ENCODE data around the gene EGF.
A peak's percentile ranks its signal among the peaks of the same experiment; 100 is the strongest.

EGF gene

DNA sequence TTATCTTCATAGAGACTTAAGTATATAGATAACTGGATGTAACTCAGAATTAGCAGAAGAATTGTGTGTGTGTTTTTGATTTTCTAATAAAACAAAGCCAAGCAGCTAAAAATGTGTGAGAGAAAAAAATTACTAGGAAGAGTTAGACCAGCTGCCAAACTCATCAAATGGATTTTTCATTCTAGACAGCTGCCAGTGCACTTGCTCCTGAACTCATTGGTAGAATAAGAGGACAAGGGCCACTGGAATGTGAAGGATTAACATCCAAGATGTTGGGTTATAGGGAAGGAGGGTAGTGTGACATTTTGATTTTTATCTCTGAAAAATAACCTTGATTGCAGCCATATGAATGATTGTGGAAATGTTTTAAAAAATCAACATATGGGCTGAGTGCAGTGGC lies 49.7 kb downstream of the EGF start:
- no peak for DNase-seq (ENCODE audit: low spot score)

DNA sequence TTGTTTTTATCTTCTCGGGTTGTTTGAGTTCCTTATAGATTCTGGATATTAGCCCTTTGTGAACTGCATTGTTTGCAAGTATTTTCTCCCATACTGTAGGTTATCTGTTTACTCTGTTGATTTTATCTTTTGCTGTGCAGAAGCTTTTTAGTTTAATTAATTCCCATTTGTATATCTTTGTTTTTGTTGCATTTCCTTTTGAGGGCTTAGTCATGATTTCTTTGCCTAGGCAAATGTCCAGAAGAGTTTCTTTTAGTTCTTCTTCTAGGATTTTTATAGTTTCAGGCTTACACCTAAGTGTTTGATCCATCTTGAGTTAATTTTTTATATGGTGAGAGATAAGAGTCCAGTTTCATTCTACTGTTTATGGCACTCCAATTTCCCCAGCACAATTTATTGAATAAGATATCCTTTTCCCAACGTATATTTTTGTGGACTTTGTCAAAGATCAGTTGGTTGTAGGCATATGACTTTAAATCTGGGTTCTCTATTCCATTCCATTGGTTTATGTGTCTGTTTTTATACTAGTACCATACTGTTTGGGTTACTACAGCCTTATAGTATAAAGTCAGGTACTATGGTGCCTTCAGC lies 54.3 kb downstream of the EGF start:
- no peak for DNase-seq (ENCODE audit: low spot score)

DNA sequence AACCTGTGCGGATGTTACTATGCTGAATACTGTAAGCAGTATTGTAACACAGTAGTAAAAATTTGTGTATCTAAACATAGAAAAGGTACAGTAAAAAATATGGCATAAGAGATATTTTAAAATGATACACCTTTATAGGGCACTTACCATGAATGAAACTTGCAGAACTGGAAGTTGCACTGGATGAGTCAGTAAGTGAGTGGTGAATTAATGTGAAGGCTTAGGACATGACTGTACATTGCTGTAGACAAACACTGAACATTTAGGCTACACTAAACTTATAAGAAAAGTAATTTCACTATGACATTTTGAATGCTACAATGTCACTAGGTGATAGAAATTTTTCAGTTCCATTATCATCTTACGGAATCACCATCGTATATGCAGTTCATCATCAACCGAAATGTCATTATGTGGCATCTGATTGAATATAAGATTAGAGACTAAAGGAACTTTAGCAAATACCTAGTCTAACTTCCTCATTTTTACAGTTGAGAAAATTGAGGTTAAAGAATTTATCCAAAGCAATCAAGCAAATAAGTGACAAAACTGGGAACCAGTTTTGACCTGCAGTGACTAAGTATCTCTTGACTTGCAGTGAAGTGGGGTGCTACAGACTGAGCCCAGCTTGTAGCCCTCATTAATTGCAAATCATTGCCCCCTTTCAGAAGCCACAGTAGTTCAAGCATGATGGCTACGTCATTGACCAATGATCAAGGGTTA lies 55.3 kb downstream of the EGF start:
- no peak for DNase-seq (ENCODE audit: low spot score)

DNA sequence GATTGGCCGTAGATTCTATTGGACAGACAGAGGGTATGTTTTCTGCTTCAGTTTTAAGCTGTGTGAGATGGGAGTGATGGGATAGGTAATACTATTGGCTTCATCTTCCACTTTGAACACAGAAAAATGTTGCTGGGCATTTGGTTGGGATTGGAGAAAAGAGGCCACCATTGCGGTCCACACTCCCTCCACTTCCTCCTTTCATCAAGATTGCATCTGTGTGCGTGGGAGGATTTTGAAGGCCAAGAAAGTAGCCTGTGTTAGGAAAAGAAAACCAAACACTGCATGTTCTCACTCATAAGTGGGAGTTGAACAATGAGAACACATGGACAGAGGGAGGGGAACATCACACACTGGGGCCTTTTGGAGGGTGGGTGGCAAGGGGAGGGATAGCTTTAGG lies 56.4 kb downstream of the EGF start:
- DNase-seq (ENCODE audit: low spot score): no peak

DNA sequence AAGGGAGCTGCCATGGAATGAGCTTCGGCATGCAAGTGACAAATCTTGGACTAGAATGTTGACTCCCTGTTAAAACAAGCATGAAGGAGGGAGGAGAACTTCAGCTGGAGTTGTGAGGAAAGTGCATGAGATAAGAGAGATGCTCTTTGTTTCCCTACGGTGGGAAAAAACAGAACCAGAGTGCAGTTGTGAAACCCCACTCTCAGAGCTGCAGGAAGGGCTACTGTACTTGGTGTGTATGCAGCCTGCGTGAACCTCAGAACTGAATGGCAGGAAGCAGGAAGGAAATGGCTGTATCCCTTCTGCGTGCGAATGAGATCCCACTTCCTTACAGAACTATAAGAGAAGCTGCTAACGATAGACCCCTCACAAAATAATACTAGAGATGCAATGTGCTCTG lies 57.2 kb downstream of the EGF start:
- no peak for DNase-seq (ENCODE audit: low spot score)

DNA sequence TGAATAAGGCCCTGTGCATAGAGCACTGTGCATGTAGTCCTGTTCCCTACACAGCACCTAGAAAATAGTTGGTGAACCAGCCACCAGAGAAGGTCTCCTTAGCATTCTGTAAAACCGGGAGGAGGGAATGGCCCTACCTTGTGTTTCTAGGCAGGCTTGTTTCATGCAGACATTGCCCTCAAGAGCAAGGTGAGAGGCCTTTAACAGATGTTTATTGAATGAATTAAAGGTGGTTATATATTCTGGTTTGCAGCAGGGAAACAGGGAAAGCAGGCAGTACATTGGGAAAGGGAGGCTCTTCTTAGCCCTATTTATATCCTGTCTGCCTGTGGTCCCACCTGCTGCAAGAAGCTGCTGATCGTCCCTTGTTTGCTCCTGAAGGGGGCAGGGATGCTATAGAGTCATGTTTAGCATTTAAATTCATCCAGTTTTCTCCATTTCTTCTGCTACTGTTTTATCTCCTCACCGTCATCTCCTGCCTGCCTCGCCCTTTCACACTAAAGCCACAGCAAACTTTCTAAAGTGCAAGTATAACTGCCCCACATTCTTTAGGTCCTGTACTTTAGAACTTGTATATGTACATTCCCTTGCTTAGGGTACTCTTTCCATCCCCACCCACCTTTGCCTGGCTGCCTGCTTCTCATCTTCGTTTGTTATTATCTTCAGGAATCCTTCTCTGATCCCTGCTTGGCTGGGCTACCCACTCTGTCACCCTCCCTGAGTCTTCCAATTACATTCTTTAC lies 60.3 kb downstream of the EGF start:
- DNase-seq (ENCODE audit: low spot score): no peak

DNA sequence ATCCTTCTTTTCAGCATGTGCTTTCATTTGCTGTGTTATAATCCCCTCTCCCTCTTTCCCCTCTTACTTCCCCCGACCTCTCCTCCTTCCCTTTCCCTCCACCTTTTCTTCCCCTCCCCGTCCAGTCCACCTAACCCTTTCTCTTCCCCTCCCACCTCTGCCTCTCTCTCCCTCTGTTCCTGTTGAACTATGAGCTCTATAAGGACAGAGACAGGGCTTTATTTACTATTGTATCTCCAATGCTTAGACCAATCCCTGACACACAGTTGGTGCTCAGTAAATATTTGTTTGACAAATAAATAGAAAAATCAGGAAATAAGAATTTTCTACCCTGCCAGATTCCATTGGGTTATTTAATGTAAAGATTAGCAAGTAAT lies 60.8 kb downstream of the EGF start:
- DNase-seq (ENCODE audit: low spot score): no peak

DNA sequence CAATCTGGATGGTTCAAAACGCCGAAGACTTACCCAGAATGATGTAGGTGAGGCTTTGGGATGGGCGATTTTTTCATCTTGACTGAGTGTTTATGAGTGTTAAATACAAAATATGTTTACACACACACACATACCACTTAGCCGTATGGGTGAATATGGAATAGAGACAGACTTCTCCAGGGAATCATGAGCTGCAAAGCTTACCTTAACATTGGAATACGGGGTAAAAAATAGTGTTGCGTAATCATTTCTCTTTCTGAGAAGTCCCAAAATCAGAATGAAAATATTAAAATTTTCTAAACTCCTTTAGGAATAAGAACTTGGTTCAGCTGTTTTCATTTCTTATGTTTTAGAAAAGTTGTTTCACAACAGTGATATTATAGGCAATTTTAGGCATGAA lies 63.5 kb downstream of the EGF start:
- no peak for DNase-seq (ENCODE audit: low spot score)

DNA sequence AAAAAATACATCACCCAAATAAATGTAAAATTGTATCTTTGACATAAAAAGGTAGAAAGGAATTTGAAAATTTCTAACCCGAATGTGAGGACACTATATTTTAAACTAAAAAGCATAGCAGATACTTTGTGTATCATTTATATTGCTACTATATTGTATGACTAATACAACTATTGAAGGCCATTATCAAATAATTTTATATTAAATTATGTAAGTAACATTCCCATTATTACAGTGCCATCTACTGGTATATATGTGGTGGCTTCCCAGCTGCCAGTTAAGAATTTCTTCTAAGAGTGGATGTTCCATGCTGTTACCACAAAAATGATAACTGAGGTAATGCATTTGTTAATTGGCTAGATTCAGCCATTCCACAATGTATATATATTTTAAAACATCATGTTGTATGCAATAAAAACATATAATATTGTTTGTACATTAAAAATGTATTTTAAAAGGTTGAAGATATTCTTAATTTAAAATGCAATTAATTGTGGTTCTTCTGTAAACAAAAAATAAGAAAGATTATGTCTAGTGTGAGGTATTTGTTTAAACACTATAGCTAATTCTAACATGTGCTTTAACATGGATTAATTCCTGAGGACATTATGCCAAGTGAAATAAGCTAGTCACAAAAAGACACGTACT lies 65.3 kb downstream of the EGF start:
- peak; percentile 63 for DNase-seq (ENCODE audit: low spot score)

DNA sequence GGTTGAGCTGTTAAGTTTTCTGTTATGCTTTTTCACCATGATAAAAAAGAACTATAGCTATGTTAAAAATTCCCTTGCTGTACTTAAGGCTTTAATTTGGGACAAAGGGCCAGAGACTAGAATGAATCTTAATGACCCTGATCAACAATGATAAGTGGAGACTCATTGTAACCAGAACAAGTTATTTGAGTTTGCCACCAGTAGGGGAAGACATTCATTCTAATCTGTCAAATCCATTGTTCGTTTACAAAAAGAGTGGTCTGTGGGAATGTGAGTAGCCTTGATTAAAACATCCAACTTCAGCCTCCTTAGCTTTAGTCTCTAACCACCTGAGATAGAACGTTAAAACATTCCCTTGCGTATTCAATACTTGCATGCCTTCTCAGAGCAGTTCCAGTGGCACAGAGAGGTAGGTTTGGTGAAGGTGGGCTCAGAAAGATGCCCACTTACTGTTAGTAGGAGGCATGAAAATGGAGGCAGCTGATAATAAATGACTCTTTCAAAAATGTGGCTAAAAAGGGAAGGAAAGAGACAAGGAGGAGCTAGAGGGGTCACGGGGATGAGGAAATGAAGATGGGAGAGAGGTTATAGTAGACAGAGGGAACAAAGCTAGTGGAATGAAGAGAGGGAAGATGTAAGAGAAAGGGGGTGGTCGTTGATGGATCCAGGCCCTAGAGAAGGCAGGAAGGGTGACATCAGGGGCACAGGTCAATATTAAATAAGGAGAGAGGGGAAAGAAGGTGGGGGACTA lies 66.2 kb downstream of the EGF start:
- DNase-seq (ENCODE audit: low spot score): no peak

DNA sequence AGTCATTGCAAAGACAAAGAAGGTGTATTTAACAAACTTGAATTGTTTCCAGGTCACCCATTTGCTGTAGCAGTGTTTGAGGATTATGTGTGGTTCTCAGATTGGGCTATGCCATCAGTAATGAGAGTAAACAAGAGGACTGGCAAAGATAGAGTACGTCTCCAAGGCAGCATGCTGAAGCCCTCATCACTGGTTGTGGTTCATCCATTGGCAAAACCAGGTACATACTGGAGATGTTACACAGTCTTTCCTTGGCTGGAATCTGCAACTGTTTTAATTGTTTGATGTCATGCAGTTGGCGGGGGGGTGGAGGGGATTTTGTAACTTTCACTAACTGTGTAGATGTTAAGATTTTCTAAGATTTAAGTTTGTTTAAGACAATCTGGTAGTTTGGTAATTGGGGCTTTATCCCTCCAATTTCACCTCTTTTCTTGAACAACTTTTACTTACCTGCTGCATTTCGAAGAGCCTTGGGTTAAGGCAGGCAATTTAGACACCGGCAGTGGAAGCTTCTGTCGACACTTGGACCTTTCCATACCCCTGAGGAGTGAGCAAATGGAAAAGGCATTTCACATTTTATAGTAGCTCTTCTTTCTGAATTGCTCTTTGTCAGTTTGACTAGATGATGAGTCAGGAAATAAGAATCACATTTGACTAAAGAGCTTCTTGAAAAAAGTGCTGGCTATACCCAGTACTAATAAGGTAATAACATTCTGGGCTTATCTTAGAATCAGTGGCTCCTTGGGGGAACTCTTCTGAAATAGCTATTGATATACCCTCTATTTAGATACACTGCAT lies 67.4 kb downstream of the EGF start:
- peak; percentile 87 for DNase-seq (ENCODE audit: low spot score)

DNA sequence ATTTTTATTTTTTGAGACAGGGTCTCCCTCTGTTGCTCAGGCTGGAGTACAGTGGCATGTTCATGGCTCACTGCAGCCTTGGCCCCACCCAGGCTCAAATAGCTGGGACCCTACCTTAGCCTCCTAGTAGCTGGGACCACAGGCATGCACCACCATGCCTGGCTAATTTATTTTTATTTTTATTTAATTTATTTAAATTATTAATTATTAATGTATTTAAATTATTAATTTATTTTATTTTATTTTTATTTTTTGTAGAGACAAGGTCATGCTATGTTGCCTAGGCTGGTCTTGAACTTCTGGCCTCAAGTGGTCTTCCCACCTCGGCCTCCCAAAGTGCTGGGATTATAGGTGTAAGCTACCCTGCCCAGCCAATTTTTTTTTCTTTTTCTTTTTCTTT lies 69.3 kb downstream of the EGF start:
- no peak for DNase-seq (ENCODE audit: low spot score)

DNA sequence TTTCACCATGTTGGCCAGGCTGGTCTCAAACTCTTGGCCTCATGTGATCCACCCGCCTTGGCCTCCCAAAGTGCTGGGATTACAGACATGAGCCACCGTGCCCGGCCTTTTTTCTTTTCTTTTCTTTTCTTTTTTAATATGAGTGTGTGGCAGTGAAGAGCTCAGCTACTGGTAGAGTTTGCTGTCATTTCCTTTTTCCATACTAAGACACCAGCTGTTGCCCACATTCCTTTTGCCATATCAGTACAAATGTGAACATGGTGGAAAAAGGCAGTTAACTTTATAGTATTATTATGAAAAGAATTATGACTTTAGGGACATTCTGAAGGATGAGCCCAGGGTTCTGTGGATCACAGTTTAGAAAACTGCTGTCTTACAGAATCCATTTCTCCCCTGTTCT lies 69.8 kb downstream of the EGF start:
- no peak for DNase-seq (ENCODE audit: low spot score)

DNA sequence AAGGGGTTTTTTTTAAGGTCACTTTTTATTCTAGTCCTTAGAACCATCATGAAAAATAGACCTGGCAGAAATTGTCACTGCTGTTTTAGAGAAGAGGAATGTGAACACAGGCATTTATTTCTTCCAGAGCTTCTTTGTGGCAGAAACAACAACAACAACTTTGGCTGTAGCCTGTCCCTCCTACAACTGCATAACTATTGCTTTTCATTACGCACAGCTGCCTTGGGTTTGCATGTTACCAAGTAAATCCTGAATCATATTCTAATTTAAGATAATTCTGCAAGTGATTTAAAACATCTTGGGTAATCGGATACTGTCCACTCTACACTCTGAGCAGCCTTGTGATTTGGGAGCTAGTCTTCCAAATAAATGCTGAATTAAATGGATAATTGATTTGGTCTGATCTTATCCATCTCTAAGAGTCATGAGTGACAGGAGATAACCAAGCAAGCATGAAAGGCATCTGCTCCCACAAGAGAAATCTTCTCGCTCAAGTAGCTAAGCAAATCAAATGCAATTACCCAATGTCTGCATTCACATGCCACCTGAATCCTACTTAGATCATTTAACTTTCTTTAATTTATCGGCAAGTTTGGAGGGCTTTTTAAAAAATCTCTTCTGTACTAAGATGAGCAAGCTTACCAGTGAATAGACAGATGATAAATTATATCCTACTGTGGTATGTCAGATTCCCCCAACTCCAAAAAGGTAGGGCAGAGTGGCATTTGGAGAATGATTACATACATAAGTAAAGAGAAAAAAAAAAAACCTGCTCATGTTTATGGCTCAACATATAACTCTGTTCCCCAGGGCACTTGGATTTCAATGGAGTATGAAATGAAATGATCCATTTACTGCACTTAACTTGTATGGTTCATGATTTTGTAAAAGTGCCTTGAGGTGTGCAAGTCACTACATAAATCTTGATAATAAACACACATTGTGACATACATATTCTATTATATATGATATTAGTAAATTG lies 73.6 kb downstream of the EGF start:
- DNase-seq (ENCODE audit: low spot score): no peak

DNA sequence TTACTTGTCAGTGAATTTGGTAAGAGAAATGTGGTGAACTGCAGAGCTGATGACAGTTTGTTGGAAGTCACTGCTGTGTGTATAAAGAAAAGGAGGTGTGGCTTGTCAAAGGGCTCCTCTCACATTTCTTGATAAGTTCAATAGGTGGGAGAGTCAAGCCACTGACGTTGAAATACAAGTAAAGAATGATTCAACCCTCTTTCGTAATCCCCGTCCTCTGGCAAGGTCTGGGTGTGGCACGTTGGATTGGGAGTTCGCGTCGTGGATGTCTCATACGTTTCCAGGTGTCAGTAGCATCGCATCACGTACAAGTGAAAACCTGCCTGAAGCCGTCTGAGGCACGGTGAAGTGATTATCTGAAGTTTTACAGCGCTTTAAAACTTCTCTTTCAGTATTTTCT lies 76.4 kb downstream of the EGF start:
- DNase-seq (ENCODE audit: low spot score): no peak

DNA sequence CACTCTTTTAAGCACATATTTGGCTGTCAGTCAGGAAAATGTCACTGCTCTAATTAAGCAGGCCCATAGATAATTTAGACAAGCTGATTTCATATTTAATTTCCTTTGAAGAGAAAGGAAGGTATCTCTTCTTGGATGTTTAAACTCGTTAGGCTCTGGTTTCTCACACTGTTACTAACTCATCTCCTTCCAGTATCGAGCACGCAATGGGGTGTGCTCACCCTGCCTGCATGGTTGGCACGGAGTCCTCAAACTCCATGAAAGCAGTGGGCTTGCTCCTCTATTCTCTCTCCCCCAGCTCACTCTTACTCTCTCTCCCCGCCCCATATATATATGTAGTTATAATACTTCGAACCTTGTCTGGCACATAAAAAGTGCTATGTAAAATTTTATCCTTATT lies 76.9 kb downstream of the EGF start:
- DNase-seq (ENCODE audit: low spot score): no peak

DNA sequence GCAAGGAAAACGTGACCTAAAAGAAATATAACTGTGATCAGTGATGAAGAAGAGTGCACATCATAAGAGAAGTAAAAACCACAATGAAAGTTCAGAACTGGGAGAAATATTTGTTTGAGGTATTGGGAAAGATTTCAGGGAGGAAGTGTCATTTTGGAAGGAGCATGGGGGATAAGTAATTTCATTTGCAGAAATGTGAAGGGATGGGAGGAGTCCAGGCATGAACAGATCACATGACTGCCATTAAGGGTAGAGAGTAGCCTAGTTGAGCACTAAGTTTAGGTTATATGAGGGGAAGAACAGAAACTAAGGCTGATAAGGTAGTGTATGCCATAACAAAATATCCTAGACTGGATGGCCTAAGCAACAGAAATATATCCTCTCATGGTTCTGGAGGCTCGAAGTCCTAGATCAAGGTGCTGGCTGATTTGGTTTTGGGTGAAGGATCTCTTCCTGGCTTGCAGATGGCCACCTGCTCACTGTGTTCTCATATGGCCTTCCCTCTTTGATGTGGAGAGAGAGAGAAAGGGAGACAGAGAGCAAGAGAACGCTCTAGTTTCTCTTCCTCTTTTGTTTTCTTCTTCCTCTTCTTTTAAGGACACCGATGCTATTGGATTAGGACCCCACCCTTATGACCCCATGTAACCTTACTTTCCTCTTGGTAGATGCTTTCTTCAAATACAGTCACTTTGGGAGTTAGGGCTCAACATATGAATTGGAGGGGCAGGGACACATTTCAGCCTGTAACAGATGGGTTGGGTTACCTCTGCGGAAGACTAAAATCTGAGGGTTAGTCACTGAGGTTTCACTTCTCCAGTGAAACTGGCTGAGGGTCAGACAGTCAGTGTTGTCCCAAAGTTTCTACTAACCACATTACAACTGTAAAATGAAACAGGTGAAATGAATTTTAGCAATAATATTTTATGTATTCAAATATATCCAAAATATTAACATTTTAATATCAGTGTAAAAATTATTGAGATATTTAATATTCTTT lies 77.9 kb downstream of the EGF start:
- DNase-seq (ENCODE audit: low spot score): no peak

DNA sequence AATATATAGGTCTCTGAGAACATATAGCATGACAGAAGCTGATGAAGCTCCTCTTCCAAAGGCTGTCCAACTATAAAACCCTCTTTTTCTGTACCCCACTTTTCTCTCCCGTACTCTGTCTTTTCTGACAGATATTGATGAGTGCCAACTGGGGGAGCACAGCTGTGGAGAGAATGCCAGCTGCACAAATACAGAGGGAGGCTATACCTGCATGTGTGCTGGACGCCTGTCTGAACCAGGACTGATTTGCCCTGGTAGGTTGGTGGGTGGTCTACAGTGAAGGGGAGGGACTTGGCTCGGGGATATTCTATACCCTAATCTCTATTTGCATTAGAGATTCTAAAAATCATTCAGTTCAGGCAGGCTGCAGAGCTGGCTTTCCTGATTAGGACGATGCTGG lies 80.4 kb downstream of the EGF start:
- no peak for DNase-seq (ENCODE audit: low spot score)

DNA sequence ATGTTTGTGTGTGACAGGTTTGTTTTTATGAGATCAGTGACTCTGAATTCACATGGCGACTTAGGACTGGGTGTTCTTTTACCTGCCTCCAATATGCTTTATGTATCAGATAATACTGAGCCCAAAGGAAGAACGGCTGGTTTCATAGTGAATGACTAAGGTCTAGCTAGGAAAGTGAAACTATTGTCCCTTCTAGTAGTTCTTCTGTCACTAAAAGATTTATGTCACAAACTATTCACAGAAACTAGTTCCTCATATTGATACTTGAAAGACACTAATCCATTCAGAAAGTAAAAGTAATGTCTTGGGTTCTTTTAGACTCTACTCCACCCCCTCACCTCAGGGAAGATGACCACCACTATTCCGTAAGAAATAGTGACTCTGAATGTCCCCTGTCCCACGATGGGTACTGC lies 81.7 kb downstream of the EGF start:
- DNase-seq (ENCODE audit: low spot score): no peak
